Loucy (cell line): ENCODE measurements around the gene TAS2R43.

ENCODE experiments used
- CTCF ChIP-seq: fragments of 200-600 bp; sonication (generic); conservative IDR thresholded peaks from 2 replicates; pipeline ENCODE4 v1.5.1; 2014; ENCODE audit warnings: mild to moderate bottlenecking, antibody characterized with exemption, low read length
- EZH2phosphoT487 ChIP-seq: fragments of 200-600 bp; IDR thresholded peaks from 2 replicates; pipeline ENCODE4 v1.6.1; 2018; ENCODE audit warnings: antibody characterized with exemption, mild to moderate bottlenecking, moderate library complexity, borderline replicate concordance

DNA sequence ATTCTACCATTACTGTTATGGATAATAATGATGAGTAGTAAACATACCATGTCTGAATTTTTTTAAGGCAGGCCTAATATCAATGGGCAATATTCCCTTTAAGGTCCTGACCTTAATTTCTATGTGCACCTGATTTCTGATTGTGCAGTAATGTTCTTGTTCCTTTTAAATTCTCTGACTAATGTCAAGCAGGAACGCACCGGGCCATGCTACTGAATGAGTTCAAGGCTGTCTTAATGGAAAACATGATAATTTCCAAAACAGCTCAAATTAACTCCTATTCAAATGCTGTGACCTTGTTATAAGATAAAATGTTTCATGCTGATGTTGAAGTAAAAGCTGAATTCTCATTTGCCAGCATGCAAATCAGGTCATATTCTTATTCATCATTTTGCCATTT is 36.8 kb downstream of the TAS2R43 start:
- no peak for TF ChIP-seq CTCF
- no peak for TF ChIP-seq EZH2phosphoT487
